Measurements from ENCODE around the gene SMPD4.

DNA sequence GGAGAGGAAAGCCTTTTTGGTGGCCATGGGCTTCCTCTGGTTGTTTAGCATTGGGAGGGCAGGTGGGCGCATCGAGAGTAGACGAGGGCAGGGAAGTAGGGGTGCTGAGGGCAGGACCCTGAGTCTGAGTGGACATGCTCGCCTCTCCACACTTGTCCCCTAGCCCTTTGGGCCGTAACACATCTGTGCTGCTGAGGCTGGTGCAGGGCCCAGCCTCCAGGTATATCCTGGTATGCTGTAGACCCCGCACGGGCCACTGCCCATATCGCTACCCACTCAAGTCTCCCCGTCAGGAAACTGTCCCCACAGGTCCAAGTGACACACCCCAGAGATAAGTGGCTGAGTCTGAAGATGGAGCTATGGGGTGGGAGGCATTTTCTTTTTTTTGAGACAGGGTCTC is 22.8 kb downstream of the SMPD4 start:
- TF ChIP-seq POLR2A (IDR thresholded peaks at IDR 0.05; ENCODE audit: low read length) (no peak), GATA1 (IDR thresholded peaks at IDR 0.05; ENCODE audit: low read depth, low read length) (no peak)
